COLO668 (cell line): ENCODE results near the gene ATF6.

Experiments
- DNase-seq: peaks from one replicate; lab custom pipeline; 2025; ENCODE audit not compliant: unreplicated experiment; lab: John Stamatoyannopoulos, UW

The ATF6 gene

GRCh38 chr1:161935264-161935663 lies 169.1 kb downstream of the ATF6 start:
- no peak for DNase-seq

GRCh38 chr1:161936786-161937185 lies 170.7 kb downstream of the ATF6 start:
- DNase-seq = no peak

- peak; percentile 27 for DNase-seq
Measured at GRCh38 chr1:161940866-161941591, 174.9 kb downstream of the ATF6 start.

- DNase-seq = no peak
Measured at GRCh38 chr1:161941726-161942436, 175.8 kb downstream of the ATF6 start.

GRCh38 chr1:161943737-161944136 lies 177.6 kb downstream of the ATF6 start:
- no peak for DNase-seq

GRCh38 chr1:161944381-161944780 lies 178.3 kb downstream of the ATF6 start:
- no peak for DNase-seq

GRCh38 chr1:161945306-161946060 lies 179.4 kb downstream of the ATF6 start:
- no peak for DNase-seq

- DNase-seq = no peak
Measured at GRCh38 chr1:161946071-161946987, 180.2 kb downstream of the ATF6 start.

- DNase-seq = no peak
Measured at GRCh38 chr1:161948435-161948834, 182.3 kb downstream of the ATF6 start.

- no peak for DNase-seq
Measured at GRCh38 chr1:161949548-161949947, 183.4 kb downstream of the ATF6 start.

- DNase-seq = no peak
Measured at GRCh38 chr1:161950377-161950776, 184.3 kb downstream of the ATF6 start.

GRCh38 chr1:161951646-161952045 lies 185.5 kb downstream of the ATF6 start:
- DNase-seq = no peak

GRCh38 chr1:161952607-161953172 lies 186.6 kb downstream of the ATF6 start:
- DNase-seq = no peak

GRCh38 chr1:161953256-161953920 lies 187.3 kb downstream of the ATF6 start:
- DNase-seq = no peak

- DNase-seq = peak; percentile 39
Measured at GRCh38 chr1:161954050-161954449, 187.9 kb downstream of the ATF6 start.

- DNase-seq = no peak
Measured at GRCh38 chr1:161954466-161954865, 188.3 kb downstream of the ATF6 start.

GRCh38 chr1:161955606-161956005 lies 189.5 kb downstream of the ATF6 start:
- no peak for DNase-seq

GRCh38 chr1:161956097-161956496 lies 190.0 kb downstream of the ATF6 start:
- DNase-seq = no peak

- no peak for DNase-seq
Measured at GRCh38 chr1:161956930-161957329, 190.8 kb downstream of the ATF6 start.

- DNase-seq = no peak
Measured at GRCh38 chr1:161958425-161958824, 192.3 kb downstream of the ATF6 start.
